COLO668 (cell line): ENCODE results near the gene PCGF2.

Experiments
- DNase-seq: peaks from one replicate; lab custom pipeline; 2025; ENCODE audit not compliant: unreplicated experiment; lab: John Stamatoyannopoulos, UW

The PCGF2 gene

DNA sequence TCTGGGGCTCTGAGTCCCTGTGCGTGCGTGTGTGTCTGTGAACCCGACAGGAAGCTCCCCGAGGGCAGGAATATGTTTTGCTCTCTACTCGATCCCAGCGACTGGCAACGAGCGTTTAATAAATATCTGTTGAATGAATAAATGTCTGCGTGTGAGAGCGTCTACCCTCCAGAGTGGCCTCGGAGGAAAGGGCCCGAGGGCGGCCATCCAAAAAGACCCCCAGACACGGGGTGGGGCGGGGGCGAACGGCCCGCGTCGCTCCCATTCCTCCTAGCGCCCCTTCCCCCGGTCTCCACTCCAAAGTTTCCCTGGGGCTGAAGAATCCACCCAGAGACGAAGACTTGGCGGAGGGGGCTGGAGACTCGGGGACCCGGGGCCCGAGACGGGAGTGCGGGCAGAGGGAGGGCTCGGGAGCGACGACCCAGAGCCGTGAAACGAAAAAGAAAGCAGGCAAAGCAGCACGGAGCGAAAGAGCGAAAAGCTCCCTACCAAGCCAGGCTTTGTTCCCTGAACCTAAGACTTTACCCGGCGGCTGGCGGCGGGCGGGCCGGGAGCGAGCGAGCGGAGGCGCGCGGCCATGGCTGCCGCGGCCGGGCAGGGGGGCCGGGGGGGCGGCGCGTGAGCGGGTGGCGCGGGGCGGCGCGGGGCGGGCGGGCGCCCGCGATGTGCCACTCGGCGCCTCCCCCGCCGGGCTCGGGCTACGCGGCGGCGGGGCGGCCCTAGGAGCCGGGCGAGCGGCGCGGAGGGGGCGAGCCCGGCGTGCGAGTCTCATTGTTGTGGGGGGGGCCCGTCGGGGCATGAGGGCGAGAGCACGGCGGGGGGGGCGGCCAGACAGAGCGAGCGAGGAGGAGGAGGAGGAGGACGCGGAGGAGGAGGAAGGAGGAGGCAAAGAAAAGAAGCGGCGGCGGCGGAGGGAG, 43.3 kb downstream of the PCGF2 start, which contains the start of gene MLLT6:
Gene MLLT6 (plus strand): TSS at position 668 of the 917 bp plus-strand sequence. CDS start 360 bp downstream, outside the sequence.
- DNase-seq: peak; percentile 80

DNA sequence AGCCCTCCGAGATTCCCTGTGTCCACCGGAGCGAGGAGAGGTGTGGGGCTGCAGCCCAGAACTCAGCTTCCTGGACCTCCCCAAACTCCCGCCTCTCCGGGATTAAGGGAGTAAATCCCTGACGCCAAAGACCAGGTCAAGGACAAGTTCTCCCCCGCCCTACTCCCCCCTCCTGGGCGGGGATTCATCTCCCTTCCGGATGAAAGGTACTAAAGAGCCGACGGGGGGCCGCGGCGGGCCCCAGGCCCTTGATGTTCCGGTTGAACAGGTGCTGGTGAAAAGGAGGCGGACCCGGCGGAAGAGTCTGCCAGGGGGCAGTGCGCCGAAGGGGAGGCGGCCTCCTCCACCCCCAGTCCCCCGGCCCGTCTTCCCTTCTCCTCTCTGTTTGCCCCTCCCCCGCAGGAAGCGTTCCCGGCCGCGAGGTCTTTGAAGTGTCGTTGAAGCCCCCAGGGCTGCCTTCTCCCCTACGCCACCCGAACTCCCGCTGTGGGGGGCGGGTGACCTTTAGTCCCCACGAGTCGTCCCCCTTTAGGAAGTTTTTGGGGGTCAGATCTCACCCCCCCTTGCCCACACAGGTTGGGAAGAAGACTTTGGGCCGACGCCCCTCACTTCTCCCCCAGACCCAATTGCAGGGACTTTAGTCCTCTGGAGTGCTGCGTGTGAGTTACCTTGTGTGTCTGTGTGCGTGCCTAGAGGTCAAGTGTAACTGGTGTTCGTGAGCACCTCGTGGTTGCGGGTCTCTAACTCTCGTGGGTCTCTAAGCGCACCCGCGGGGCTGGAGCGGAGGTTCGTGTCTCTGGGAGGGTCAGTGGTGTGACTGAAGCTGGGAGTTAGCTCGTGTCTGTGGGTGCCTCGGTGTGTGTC, 44.2 kb downstream of the PCGF2 start:
- DNase-seq: peak; percentile 95

DNA sequence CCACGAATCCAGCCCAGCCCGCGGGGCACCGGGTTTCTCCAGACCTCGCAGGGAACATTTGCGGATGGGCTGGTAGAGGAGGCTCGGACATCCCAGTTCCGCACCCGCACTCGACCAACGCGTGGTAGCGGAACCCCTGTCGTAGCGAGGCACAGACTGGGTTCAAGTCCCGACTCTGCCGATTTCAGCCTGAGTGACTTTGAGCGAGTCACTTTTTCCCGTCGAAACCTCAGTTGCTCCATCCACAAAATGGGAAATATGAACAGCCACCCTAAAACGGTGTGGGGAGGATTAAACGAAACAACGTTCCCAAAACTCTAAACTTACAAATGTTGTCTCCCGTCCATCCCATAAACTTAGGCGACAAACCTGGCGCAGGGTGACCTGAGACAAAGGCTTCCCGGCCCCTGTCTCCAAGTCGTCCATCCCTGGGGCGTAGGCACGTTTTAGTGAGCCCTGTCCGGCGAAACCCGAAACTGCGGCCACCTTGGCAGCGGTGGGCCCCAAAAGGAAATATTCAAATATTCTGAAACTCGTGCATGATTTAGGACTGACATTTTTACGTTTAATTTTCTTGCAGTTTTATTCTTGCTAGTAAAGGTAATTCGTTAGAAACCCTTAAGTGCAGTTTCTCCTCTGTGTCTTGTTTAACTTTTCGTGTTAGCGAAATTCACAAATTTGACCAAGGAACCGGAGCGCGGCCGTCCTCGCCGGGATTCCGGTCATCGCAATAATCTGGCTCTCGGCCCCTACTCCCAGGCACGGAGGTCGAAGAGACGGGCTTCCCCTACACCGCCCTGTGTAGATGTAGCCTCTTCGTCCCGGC, 45.0 kb downstream of the PCGF2 start:
- peak; percentile 42 for DNase-seq

DNA sequence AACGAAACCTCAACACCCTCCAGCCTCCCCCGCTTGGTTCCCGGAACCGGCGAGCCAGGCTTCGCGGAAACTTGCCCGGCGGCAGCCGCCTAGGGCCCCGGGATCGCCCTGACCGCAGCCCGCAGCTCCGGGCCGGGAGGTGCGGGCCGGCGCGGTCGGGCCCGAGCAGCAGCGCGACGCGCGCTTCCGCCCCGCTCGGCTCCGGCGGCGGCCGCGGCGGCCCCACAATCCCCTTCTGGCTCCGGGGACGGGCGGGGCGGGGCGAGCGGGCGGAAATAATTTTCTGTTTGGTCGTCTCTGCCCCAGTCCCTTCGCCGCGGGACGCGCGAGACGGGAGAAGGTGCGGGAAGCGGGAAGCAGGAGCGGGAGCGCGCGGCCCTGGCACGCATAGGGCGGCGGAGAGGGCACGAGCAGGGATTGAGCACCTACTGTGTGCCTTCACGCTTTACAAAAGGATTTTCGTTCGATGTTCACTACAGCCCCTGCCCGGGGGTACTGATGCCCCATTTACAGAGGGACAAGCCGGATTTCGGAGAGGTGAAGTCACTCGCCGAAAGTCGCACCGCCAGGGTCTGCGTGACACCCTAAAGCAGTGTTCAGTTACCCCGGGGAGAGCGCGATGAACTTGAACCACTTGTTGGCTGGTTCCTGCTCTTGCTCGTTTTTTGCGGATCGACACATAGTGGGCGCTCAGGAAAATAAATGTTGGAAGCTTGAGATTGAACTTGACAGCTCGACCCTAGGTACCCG, 45.8 kb downstream of the PCGF2 start:
- DNase-seq: peak; percentile 91

DNA sequence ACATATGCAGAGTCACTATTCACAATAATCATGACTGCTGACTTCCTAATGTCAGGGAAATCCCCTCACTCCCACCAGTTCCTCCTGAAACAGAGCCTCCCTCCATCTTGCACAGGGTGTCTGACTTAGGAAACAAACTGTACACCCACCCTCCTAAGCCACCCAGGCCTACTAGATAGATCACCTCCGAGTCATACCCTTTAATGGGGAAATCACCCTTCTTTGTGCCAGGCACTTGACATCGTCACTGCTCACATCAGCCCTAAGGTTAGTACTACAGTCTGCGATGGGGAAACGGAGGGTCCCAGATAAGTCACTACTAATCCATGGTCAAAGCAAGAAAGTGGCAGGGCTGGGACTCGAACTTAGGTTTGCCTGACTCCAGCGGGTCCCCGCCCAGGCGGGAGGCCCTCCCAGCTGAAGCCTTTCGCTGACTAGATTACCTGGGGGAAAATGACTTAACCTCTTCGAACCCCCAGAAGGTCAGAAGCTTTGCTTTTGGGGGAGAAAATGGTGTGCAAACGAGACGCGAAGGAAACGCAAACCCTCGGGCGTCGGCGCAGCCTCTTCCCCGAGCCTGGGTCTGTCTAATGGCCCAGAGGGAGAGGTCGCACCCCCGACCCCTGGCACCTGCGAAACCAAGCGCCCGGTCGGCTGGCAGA, 46.5 kb downstream of the PCGF2 start:
- peak; percentile 56 for DNase-seq

DNA sequence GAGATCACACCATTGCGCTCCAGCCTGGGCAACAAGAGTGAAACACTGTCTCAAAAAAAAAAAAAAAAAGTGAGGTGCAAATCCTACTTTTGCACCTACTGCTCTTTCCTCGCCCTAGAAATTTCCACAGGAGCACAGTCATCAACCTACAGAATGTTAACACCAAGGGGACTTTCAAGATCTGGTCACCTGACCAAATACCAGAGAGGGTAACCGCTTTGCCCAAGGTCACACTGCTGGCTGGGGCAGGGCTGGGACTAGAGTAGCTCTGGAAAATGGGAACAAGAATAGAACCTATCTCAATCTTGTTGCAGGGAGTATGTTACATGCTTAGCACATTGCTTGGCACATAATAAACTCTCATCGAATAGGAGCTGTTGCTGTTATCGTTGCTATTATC, 49.4 kb downstream of the PCGF2 start:
- DNase-seq: no peak

DNA sequence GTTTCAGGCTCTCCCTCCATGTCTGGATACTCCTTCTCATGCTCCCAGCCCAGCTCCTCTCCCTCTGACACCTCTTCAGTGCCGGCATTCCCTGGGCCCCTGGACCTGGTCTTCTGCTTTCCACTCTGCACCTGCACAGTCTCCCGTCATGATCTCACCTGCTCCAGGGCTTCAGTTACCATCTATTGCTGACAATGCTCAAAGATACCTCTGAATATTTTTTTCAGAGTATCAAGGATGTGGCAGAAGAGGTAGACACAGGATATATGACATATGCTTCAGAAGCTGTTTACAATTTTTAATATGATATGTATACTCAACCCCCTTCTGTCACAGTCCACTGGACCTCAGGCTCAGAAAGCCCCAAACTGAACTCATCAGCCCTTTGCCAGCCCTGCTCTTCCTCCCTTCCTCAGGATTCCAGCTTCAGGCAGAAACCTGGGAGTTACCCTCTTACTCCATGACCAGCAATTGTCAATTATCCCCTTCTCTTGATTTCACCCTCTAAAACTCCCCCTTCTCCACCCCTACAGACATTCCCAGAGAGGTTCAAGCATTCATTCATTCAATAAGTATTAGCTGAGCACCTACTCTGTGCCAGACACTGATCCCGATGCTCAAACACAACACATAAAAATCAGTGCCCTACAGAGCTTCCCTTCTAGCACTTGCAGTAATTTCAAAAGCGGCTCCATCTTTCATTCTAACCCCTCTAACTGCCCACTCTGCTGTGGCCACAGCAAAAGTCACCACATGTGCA, 50.9 kb downstream of the PCGF2 start:
- peak; percentile 16 for DNase-seq

DNA sequence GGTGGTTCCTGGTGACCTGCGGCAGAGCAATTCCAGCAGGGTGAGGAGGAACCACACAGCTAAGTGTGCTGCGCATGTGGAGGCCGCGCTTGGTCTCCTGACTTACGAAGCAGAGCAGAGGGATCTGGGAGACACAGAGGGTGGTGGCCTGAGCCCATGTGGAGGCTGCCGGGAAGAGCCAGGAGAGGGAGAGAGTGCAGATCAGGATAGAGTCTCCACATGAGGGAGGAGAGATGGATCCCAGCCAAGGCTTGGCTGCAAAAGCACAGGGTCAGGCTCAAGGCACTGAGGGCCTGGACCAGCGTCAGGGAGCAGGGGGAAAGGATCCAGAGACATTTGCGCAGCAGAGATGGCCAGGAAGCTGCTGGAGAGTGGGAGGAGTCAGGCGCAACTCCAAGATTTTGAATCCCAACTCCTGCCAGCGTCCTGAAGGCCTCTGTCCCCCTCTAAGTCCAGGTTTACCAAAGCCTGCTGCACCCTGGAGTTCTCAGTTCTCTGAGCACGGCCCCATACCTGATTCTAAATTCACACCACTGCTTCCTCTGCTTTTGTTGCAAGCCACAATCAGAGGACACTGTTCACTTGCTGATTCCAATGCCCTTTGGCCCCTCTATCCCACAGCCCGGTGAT, 54.3 kb downstream of the PCGF2 start:
- DNase-seq: no peak

DNA sequence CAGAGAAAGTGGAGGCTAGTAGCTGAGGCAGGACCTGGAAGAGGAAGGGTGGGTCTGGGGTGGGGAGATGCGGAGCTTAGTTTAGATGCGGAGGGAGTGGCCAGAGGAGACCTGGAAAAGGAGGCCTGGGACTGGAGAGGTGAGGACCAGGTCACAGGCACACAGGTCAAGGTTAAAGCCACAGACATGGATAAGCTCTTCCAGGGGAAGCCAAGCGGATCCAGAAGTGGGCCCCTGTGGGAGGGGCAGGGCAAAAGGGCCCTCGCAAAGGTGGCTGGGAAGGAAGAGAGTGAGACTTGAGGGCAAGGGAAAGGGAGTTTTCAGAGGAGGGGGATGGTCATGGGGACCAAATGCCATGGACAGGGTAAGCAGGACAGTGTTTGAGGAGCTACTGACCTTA, 57.0 kb downstream of the PCGF2 start:
- no peak for DNase-seq

DNA sequence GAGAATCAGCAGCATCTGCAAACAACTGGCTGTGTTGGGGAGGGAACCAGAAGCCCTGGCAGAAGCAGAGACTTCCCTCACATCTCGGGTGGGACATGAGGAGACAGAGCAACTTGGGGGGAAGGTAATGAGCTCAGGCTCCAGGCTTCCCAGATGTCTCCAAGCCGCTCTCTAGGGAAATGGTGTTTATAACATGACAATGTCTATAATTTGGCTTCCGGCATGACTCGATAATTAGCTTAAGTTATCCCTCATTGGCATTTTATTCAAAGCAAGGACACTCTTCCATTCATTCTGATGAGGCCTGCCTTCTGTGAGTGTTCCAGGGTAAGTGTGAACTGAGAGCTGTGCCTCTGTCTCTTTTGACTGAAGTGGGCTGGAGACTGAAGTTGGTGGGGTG, 57.8 kb downstream of the PCGF2 start:
- DNase-seq: no peak

DNA sequence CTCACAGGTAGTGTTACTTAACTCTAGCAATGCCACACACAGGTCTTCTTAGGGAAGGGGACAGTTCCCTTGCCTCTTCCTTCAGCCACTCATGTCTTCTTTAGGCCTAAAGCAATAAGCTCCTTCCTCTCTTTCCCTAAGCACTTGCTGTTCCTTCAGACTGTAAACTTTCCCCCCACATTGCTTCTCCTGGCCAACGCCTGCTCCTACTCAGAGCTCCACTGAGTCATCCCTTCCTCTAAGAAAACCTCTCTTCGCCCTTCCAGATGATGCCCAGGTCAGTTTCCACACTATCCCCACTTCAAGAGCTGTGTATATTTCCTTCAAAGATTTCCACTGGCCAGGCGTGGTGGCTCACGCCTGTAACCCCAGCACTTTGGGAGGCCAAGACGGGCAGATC, 60.9 kb downstream of the PCGF2 start:
- DNase-seq: no peak

DNA sequence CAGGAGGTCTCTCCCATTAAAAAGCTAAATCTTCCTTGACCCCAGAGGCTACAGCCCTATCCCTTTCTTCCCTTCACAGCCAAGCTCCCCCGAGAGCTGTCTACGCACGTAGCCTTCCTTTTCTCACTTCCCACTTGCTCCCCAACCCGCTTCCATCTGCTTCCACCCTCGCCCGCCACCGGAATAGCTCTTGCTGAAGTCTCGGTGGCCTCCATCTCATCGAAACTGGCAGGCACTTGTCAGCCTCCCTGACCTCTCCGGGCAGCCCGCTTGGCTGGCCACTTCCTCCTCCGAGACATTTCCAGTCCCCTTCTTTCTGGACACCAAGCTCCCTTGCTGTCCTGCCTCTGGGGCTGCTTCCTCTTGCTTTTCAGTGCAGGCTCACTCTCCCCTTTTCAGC, 62.6 kb downstream of the PCGF2 start:
- no peak for DNase-seq
